GM12874 (cell line): ENCODE data around the gene XAGE3.
"Not testable (repeated sequence)": the region's sequence is repeated elsewhere in the genome, so short reads cannot be mapped to it uniquely, and the experiment has no call there.

Source experiments
- TF ChIP-seq, protein P1 (sequence below): IDR thresholded peaks from 2 replicates; pipeline ENCODE4 v1.5.1; 2011; ENCODE audit warnings: low read depth, mild to moderate bottlenecking, control low read depth, low read length, moderate library complexity; ENCODE audit not compliant: insufficient read depth

The XAGE3 gene, protein sequence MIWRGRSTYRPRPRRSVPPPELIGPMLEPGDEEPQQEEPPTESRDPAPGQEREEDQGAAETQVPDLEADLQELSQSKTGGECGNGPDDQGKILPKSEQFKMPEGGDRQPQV

DNA sequence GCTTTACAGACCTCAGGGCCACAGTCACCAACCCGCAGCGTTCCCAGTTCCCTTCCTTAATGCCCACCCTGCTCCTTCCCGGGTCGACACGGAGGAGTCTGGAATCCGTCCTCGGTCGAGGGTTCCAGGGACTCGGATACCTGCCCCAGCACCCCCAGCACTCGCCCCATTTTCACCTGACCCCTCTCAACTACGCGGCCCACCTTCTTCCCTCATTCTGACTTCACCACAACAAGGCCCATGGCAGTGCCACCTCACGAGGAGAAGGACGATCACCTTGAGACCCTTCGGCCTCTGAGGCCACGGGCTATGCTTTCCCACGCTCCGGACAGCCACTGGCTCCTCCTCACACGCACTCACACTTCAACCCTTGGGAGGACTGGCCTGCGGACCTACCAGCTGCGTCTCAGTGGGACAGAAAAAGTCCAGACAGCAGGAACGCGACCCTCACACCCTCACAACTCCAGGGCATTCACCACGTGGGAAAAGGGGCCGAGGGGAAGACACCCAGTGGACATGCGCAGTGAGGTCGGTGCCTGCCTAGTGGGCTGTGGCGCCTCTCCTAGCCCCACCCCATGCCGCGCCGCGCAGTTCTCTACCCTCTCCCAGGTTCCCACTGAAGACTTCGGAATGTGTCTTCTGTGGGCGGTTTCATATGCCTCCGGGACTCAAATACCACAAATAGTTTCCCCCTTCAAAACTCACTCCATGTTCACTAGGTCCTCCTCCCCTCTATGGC, at the start of gene XAGE3:
TSS of gene XAGE3 (minus strand) at position 474 of the 739 bp plus-strand sequence. CDS start 950 bp downstream, outside the sequence.
- TF ChIP-seq, protein P1, sequence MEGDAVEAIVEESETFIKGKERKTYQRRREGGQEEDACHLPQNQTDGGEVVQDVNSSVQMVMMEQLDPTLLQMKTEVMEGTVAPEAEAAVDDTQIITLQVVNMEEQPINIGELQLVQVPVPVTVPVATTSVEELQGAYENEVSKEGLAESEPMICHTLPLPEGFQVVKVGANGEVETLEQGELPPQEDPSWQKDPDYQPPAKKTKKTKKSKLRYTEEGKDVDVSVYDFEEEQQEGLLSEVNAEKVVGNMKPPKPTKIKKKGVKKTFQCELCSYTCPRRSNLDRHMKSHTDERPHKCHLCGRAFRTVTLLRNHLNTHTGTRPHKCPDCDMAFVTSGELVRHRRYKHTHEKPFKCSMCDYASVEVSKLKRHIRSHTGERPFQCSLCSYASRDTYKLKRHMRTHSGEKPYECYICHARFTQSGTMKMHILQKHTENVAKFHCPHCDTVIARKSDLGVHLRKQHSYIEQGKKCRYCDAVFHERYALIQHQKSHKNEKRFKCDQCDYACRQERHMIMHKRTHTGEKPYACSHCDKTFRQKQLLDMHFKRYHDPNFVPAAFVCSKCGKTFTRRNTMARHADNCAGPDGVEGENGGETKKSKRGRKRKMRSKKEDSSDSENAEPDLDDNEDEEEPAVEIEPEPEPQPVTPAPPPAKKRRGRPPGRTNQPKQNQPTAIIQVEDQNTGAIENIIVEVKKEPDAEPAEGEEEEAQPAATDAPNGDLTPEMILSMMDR = no peak

DNA sequence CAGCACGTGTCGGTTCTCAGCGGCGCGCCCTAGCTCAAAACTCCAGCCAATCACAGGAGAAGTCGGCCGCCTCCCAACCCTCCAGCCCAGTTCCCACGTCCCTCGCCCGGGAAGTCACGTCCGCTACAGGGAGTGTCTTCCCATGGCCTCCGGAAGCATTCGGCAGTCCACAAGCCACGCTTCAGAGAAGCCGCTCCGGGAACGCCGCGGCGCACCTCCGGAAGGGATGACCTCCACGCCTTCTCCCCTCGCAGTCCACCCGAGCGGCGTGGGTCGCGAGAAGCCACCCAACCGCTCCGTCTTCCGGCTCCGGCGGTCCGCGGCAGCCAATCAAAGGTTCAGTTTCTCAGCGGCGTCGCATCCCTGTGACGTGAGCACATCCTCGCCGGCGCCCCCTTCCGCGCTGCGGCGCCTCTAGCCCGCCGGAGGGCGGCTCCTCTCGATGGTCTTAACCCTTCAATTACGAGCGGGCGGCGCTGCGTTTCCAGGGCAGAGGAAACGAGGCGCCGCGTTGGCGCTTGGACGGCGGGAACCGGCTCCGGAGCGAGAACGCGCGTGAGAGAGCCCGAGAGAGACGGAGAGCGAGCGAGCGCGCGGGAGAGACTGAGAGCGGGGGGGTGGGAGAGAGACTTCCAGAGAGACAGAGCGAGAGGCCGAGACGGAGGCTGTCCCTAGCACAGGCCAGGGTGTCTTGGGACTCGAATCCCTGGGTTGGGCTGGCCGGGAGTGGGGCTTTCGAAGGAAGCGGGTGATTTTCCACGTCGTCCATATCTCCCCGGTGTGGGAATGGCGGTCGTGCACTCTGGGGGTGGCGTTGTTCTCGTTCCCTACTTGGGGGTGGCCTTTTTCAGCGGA, 29.2 kb upstream of the XAGE3 start, which contains the start of gene FAM156B:
TSS of gene FAM156B (plus strand) at position 476 of the 855 bp plus-strand sequence. CDS start 9,896 bp downstream, outside the sequence.
- TF ChIP-seq, protein P1 = not testable (repeated sequence)

DNA sequence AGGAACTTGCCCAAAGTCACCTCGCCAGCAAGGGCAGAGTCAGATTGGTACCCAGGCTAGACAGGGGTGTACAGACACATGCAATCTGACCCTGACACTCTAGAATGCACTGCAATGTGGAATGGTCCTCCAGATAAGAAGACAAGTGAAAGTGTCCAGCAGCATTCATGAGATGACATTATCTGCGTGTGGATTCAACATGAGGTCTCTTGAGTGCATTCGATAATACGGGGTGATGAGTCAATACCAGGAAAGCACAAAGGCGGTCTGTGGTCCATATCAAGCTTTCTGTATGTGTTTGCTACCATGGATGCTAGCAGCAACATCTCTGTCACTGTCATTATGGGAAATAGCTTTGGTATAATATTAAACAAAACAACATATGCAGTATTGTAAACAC, 6.8 kb upstream of the XAGE3 start:
- TF ChIP-seq, protein P1 = no peak

DNA sequence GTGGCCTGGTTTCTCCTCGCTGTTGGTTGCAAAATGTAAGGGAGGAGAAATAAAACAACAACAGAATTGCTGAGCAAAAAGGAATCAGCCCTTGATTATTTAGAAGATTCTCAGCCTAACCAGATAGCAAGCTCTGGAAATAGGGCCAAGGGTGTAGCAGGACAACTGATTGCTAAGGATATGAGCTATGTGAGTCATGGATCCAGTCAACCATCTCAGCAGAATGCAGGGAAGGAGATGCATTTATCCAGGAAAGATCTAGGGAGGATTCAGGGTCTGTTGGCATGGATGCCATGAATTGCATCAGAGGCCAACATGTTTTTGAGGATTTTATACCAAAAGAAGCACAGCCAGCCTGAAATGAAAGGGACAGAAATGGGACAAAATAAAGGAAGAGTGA, 2.2 kb upstream of the XAGE3 start:
- TF ChIP-seq, protein P1 = no peak

DNA sequence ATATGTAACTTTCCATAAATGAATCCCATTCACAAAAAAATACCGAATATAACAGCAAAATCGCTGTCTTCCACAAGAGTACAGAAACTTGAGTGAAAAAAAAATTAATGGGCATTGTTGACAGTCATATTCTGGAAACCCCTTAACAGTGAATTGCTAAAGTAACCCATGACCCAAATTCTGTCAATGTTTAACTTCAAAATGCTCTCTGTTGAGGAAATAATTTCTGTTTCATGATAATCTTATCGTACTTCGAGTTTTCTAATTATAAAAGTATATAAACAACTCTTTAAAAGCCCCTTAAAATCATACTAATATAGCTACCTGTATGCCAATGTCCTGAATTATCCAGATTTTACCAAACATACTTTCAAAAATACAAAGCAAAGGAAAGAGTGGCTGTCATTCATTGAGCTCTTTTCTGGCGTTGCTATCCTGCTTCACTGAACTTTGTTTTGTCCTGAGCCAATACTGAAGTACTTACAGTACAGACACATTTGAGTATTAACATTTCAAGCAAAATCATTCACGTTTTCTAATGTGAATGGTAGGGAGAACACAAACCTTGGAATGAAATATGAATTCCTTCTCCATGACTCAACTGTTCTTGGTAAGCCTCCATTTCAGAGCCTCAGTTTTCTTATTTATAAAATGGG, 2.4 kb downstream of the XAGE3 start:
- TF ChIP-seq, protein P1 = no peak

DNA sequence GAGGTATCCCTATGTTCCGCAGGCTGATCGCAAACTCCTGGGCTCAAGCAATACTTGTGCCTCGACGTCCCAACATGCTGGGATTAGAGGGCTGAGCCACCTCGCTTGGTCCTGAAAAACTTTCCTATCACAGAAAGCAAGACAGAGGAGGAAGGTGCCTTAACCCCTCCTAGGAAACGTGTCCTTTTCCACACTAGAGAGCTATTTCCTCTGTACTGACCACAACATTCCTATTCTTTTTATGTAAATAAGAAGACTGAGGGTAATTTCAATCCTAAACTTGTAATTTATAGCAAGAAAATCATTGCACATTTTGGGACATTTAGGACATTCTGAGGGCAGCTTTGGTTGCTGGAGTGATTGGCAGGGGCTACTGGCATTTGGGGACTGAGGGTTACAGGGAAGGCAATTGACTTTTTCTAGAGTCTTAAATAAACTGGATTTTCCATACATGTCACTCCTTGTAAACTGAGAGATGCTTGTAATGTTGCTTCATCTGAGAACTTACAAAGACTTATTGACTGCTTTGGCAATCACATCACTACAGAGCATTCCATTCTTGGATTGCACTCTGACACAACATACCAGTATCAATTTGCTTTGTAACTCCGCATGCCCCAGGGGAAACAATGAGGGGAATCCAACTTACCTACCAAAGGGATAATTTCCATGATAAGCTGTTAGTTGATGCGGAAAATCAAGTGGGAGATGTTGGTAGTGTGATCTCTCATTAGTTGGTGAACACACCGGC, 15.6 kb downstream of the XAGE3 start:
- TF ChIP-seq, protein P1 = no peak
